Ovary (tissue), 3 donors: Measurements from ENCODE around the gene ATP13A4.

ENCODE experiments used
- CTCF ChIP-seq, 3 donors: fragments of 450-650 bp in 2 of 3; fragments of 200-600 bp in 1 of 3; IDR thresholded peaks; one replicate each; pipeline versions ENCODE4 v1.5.1 to v1.8.0; 2016 to 2022; ENCODE audit warnings: antibody characterized with exemption in 3 of 3, mild to moderate bottlenecking in 1 of 3
- EP300 ChIP-seq: sonication (generic); formaldehyde crosslinking; IDR thresholded peaks from one replicate; pipeline ENCODE4 v1.6.1; 2017; ENCODE audit warnings: antibody characterized with exemption
- POLR2A ChIP-seq: fragments of 450-650 bp; IDR thresholded peaks from one replicate; pipeline ENCODE4 v1.6.1; 2017; ENCODE audit warnings: antibody characterized with exemption, mild to moderate bottlenecking, moderate library complexity
- donor health status: DM: no; HTN: no; CAD: no.

GRCh38 chr3:193515966-193516365 is 38.7 kb downstream of the ATP13A4 start:
- TF ChIP-seq POLR2A = no peak
- no peak for TF ChIP-seq CTCF (IDR thresholded peaks at IDR 0.05)
- no peak for TF ChIP-seq EP300
